Right ventricle myocardium superior (tissue), 1 donor: ENCODE results near the gene NFATC2. TPM values are rescaled to one million over a fixed set of nuclear protein-coding genes. Genes with fewer than 3 reads are reported as not detected.
A peak's percentile ranks its signal among the peaks of the same experiment; 100 is the strongest.
"Not testable (repeated sequence)": the region's sequence is repeated elsewhere in the genome, so short reads cannot be mapped to it uniquely, and the experiment has no call there.

ENCODE experiments used
- ATAC-seq: fragments of 200-7000 bp; cut with Tn5 transposase; one replicate; pipeline ENCODE4 v1.9.1; 2020; ENCODE audit warnings: mild to moderate bottlenecking; ENCODE audit not compliant: poor library complexity
- DNase-seq: peaks from one replicate; pipeline ENCODE4 v3.0.0-alpha.2; 2020
- intact Hi-C: fragments of 100-400 bp; cut with DNase I; formaldehyde crosslinking; loops from one replicate; pipeline ENCODE4 v1.11.2; 2022
- total RNA-seq: library from RNA; stranded (reverse); fragmentation: NEBNext Ultra II Directional; extraction: Animal tissue kit (Norgen Biotek cat#: 25700); gene quantifications from one replicate; pipeline ENCODE4 v1.2.1, GENCODE V29; 2021
- donor health status: DM: no; HTN: yes; CAD: no; lungs with severe emphysema.

Gene NFATC2
- total RNA-seq, 1 donor from 2014 or later, result 2.0 TPM

DNA sequence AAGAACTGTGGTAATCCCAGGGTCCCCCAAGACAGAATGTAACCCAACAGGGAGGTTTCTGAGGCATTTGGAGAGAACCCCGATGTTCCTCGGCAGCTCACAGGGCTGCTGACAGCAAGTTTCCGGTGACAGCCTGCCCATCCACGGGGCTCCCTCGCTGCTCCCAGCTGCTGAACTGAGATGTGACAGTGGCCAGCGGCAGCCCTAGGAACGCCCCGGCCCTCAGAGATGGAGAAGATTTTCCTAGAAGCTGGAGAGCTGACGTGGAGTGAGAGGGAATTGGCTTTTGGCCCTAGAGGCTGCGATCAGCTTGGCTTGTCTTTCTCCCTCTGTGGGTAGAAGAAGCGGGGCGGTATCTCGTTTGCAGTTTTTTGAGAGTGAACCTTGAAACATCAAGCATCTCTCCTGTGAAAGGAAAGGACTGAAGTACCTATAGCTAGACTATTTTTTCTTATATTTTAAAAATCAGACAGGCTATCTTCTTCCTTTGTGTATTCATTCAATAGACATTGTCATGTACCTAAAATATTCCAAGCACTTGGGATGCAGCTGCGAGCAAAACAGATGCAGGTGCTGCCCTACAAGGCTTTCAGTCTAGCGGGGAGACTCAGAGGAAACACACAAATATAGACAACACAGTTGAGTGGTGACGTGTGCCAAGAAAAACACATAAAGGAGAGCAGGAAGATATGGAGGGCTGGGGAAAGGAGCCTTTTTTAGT, 28.4 kb upstream of the NFATC2 start:
- ATAC-seq (peak; percentile 80), DNase-seq (peak; percentile 54)
- intact Hi-C loops, result no loop called here

- intact Hi-C loops, result loop anchor here (10.0 kb wide), 1 partner anchor 115 kb away; no protein-coding TSS in a partner anchor
- no peak for DNase-seq
- ATAC-seq, result peak; percentile 88
Observed at GRCh38 chr20:51569815-51570738, 27.6 kb upstream of the NFATC2 start.

- not testable (repeated sequence) for ATAC-seq
- intact Hi-C loops, result loop anchor here (10.0 kb wide), 1 partner anchor 114 kb away; no protein-coding TSS in a partner anchor
Observed at GRCh38 chr20:51568533-51568932, 26.0 kb upstream of the NFATC2 start.

DNA sequence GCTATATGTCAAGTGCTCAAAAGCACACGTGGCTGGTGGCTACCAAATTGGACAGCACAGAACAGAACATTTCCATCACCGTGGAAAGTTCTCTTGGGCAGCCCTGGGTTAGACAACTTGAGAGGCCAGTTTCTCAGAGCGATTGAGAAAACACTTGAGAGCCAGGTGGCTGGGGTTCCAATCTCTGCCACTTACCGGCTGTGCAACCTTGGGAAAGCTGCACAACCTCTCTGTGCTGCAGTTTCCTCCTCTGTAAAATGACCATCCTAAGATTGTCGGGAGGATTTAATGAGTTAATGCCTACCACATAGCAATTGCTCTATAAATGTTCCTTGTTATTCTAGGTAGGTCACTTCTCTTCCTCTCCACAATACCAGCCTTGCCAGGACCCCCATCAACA, 25.1 kb upstream of the NFATC2 start:
- no peak for DNase-seq
- ATAC-seq, result no peak
- intact Hi-C loops, result loop anchor here (10.0 kb wide), 1 partner anchor 113 kb away; no protein-coding TSS in a partner anchor

More at GRCh38 chr20:51568533-51568932, 26.0 kb upstream of the NFATC2 start:
- not testable (repeated sequence) for DNase-seq

DNA sequence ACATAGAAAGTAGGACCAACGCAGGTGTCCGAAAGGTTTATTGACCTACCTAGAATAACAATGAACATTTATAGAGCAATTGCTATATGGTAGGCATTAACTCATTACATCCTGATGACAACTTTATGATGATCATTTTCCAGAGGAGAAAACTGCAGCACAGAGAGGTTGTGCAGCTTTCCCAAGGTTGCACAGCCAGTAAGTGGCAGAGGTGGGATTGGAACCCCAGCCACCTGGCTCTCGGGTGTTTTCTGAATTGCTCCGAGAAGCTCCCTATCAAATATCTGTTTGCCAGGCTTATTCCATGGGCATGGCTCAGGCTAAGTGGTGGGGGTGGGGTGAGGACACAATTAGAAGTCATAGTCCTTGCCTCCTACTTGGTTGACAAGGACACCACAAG, 24.1 kb upstream of the NFATC2 start:
- intact Hi-C loops, result loop anchor here (10.0 kb wide), 1 partner anchor 112 kb away; no protein-coding TSS in a partner anchor
- no peak for ATAC-seq
- no peak for DNase-seq

DNA sequence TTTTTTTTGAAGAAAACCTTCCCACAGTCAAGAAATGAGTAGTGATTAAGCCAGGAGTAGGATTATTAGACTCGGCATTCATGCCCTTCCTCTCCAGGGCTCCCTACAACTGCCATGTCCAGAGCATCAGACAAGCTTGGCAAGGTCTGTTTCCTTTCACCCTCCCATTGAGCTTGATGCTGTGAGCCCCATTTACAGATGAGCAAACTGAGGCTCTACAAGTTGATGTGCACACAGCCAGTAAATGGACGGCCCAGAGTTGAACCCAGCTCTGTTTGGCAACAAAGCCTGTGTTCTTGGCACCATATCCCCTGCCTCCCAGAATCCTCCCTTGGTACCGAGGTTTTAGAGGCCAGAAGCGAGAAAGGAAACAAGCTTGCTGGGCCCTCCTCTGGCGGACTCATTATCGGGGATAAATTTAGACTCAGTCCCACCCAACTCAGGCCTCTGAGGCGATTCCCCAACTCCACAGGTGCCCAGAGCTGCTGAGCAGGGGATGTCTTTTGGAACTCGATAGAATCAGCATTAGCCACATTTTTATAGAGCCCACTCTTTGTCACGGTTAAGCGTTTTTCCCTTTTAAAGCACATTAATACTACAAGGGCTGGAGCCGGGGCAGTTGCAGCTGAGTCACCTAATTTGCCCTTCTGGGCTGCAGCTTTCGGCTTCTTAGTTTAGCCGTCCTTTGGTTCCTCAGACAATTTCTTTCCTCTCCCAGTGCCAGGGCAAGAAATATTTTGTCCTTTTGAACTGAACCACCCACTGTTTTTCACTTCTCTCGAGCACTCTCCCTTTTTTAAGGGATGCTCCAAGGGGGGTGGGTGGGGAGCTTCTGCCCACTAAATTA, 23.0 kb upstream of the NFATC2 start:
- DNase-seq (no peak), ATAC-seq (no peak)
- intact Hi-C loops, result loop anchor here (10.0 kb wide), 1 partner anchor 111 kb away; no protein-coding TSS in a partner anchor

GRCh38 chr20:51563486-51564332, 21.2 kb upstream of the NFATC2 start:
- peak; percentile 82 for DNase-seq
- peak; percentile 56 for ATAC-seq
- intact Hi-C loops, result loop anchor here (10.0 kb wide), 1 partner anchor 109 kb away; no protein-coding TSS in a partner anchor

- no peak for DNase-seq
- ATAC-seq, result peak; percentile 19
- intact Hi-C loops, result loop anchor here (10.0 kb wide), 1 partner anchor 108 kb away; no protein-coding TSS in a partner anchor
Observed at GRCh38 chr20:51563174-51563485, 20.6 kb upstream of the NFATC2 start.

- DNase-seq (peak; percentile 84), ATAC-seq (peak; percentile 85)
- intact Hi-C loops, result loop anchor here (10.0 kb wide), 1 partner anchor 108 kb away; no protein-coding TSS in a partner anchor
Observed at GRCh38 chr20:51562332-51563173, 20.0 kb upstream of the NFATC2 start.

- ATAC-seq (no peak), DNase-seq (no peak)
- intact Hi-C loops, result loop anchor here (10.0 kb wide), 1 partner anchor 107 kb away; no protein-coding TSS in a partner anchor
Observed at GRCh38 chr20:51562027-51562331, 19.5 kb upstream of the NFATC2 start.

GRCh38 chr20:51560550-51561307, 18.2 kb upstream of the NFATC2 start:
- DNase-seq, result no peak
- ATAC-seq, result no peak
- intact Hi-C loops, result loop anchor here (10.0 kb wide), 1 partner anchor 106 kb away; no protein-coding TSS in a partner anchor

GRCh38 chr20:51560042-51560441, 17.5 kb upstream of the NFATC2 start:
- DNase-seq (no peak), ATAC-seq (no peak)
- intact Hi-C loops, result loop anchor here (10.0 kb wide), 1 partner anchor 105 kb away; no protein-coding TSS in a partner anchor

DNA sequence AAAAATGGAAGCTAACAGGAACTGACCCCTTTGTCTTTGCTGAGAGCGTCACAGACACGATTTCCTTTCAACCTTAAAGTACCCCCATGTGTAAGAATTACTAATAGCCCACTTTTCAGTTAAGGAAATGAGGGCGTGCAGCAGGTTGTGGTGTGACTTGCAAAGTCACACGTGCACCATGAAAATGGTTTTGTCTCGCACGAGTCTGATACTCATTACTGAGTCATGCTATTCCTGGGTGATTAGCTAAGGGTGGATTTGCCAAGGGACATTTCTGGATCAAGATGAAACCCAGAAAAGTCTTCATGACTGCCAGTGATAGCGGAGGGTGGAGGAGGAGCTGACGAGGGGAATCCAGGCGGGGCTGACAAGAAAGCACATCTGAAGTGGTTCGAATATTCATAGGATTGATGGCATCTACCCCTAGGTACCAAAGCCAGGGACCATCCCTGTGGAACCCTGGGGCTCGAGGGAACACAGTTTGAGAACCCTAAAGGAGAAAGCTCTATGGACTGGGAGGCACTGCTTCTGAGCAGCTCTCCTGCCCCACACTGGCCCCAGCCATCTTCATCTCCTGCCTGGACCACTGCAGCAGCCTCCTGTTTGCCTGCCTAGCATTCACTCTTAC, 12.1 kb upstream of the NFATC2 start:
- no peak for DNase-seq
- ATAC-seq, result no peak
- intact Hi-C loops, result no loop called here

GRCh38 chr20:51553897-51554486, 11.5 kb upstream of the NFATC2 start:
- DNase-seq, result no peak
- no peak for ATAC-seq
- intact Hi-C loops, result no loop called here

- no peak for ATAC-seq
- DNase-seq, result no peak
- intact Hi-C loops, result no loop called here
Observed at GRCh38 chr20:51551186-51551585, 8.7 kb upstream of the NFATC2 start.
